BLaER1 treated with 17β-estradiol and CSF1 and Interleukin-3, amounts not matched to agents 10 nM and 100 nM (cell line): ENCODE results near the gene ATG2A.

Experiments
- H3K27ac ChIP-seq, 11 experiments: shearing (Covaris generic); formaldehyde crosslinking; 2 replicates each; pipeline ENCODE4 v1.8.1; 2022
- H3K27me3 ChIP-seq, 11 experiments: shearing (Covaris generic); formaldehyde crosslinking; 2 replicates each; pipeline ENCODE4 v1.8.1; 2022
- H3K36me3 ChIP-seq, 11 experiments: shearing (Covaris generic); formaldehyde crosslinking; 2 replicates each; pipeline ENCODE4 v1.8.1; 2022
- H3K4me1 ChIP-seq, 10 experiments: shearing (Covaris generic); formaldehyde crosslinking; 2 replicates each; pipeline ENCODE4 v1.8.1; 2022
- H3K4me2 ChIP-seq, 11 experiments: shearing (Covaris generic); formaldehyde crosslinking; 2 replicates each; pipeline ENCODE4 v1.8.1; 2022
- H3K4me3 ChIP-seq, 10 experiments: shearing (Covaris generic); formaldehyde crosslinking; 2 replicates each; pipeline ENCODE4 v1.8.1; 2022
- H3K9ac ChIP-seq, 11 experiments: shearing (Covaris generic); formaldehyde crosslinking; 2 replicates each; pipeline ENCODE4 v1.8.1; 2022
- H3K9me3 ChIP-seq, 11 experiments: shearing (Covaris generic); formaldehyde crosslinking; replicated peaks in 1 of 11; 2 replicates each; pipeline ENCODE4 v1.8.1; 2022
- H4K20me1 ChIP-seq, 11 experiments: shearing (Covaris generic); formaldehyde crosslinking; 2 replicates each; pipeline ENCODE4 v1.8.1; 2022
- Cebpa-rat ChIP-seq, 11 experiments: shearing (Covaris generic); IDR thresholded peaks; 2 replicates each; pipeline ENCODE4 v1.8.1; 2022

ATG2A gene

GRCh38 chr11:64913171-64913727 lies 3.8 kb downstream of the ATG2A start:
- H3K4me3 ChIP-seq: no peak overlapping the region
- peaks cover 18 to 31% (median 22%) of the 10 kb centered on the region in 10 experiments for H3K4me1 ChIP-seq
- H3K9ac ChIP-seq: 0 out of 22 replicates have a peak overlapping the region, but pooled peaks of 3 of the 11 experiments have one; percentile 2 to 10 (median 5)
- H3K36me3 ChIP-seq: peaks cover 60 to 64% (median 62%) of the 10 kb centered on the region in 11 experiments
- no peak for TF ChIP-seq Cebpa-rat (IDR thresholded peaks at IDR 0.05)
- H3K4me2 ChIP-seq: no peak overlapping the region
- H4K20me1 ChIP-seq: peaks cover 0 to 18% (median 5%) of the 10 kb centered on the region in 11 experiments; a peak in 8 of 22 replicates
- no peaks in the 10 kb centered on the region for H3K9me3 ChIP-seq
- no peaks in the 10 kb centered on the region for H3K27me3 ChIP-seq
- no peak overlapping the region for H3K27ac ChIP-seq

DNA sequence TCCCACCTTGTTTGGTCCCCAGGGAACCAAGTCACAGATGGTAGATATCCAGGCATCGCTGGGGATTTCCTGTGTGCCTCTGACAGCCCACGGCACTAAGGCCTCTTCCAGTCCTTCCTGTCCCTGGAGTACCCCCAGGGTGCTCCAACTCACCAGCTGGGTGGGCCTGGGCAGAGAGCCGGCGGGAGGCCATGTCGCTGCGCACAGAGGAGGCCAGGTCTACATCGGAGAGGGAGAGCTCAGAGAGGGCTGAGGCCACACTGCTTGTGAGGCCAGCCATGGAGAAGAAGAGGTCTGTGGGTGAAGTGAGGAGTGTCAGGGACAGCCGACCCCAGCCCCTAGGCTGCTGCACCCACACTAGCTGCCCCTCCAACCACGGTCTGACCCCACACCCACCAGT lies 5.3 kb downstream of the ATG2A start:
- Histone ChIP-seq H3K36me3 (peaks cover 69 to 79% (median 77%) of the 10 kb centered on the region in 11 experiments), H3K27me3 (no peaks in the 10 kb centered on the region), H3K9me3 (no peaks in the 10 kb centered on the region), H3K4me3 (no peak overlapping the region), H3K9ac (peak overlapping the region in 4 of 11 experiments; percentile 15 to 46 (median 30); a peak in 6 of 22 replicates), H4K20me1 (peaks cover 0 to 18% (median 5%) of the 10 kb centered on the region in 11 experiments; a peak in 8 of 22 replicates), H3K4me2 (0 out of 22 replicates have a peak overlapping the region, but pooled peaks of 1 of the 11 experiments have one; percentile 0), H3K27ac (peak overlapping the region in 2 of 11 experiments; percentile 23 to 34; a peak in 5 of 22 replicates), H3K4me1 (peaks cover 12 to 24% (median 14%) of the 10 kb centered on the region in 10 experiments)
- TF ChIP-seq Cebpa-rat (IDR thresholded peaks at IDR 0.05): no peak

GRCh38 chr11:64911142-64911541 lies 5.9 kb downstream of the ATG2A start:
- Histone ChIP-seq H3K27me3 (no peaks in the 10 kb centered on the region), H3K4me2 (no peak overlapping the region), H3K36me3 (peaks cover 72 to 84% (median 83%) of the 10 kb centered on the region in 11 experiments), H4K20me1 (peaks cover 0 to 20% (median 5%) of the 10 kb centered on the region in 11 experiments; a peak in 8 of 22 replicates), H3K9ac (peak overlapping the region in 4 of 11 experiments; percentile 15 to 46 (median 30); a peak in 3 of 22 replicates), H3K27ac (peak overlapping the region in 2 of 11 experiments; percentile 23 to 34; a peak in 2 of 22 replicates), H3K9me3 (no peaks in the 10 kb centered on the region), H3K4me1 (peaks cover 9 to 18% (median 12%) of the 10 kb centered on the region in 10 experiments), H3K4me3 (no peak overlapping the region)
- TF ChIP-seq Cebpa-rat (IDR thresholded peaks at IDR 0.05): no peak

DNA sequence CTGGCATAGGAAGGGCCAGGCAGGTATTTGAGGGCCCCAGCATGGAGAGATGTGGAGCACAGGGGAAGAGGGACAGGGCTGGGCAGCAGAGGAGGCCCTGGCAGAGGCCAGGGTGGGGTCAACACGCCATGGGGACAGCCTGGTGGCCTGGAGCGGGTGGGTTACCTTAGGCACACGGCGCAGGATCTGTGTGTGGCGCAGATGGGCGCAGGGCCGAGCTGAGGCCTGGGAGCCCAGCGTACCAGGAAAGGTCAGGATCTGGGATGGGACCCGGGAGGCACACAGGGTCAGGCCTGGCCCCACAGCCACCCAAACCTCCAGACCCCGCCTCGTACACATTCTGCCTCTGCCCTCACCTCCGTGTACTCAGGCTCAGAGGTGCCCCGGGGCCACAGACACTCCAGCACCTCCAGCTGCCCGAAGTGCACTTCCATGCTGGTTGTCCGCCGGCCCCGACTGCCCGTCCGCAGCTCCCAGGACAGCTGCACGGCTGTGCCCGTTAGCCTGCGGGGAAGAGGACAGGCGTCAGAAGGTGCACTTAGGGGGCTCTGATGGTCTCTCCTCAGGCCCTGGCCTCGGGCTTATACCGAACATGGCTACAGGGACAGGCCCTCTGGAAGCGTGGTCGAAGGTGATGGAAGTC lies 6.4 kb downstream of the ATG2A start:
- H3K36me3 ChIP-seq: peaks cover 77 to 90% (median 89%) of the 10 kb centered on the region in 11 experiments

GRCh38 chr11:64909653-64910343 lies 7.2 kb downstream of the ATG2A start:
- Histone ChIP-seq H3K9ac (no peak overlapping the region), H3K27ac (no peak overlapping the region), H3K4me3 (no peak overlapping the region), H3K27me3 (no peaks in the 10 kb centered on the region), H3K9me3 (no peaks in the 10 kb centered on the region), H4K20me1 (peaks cover 0 to 30% (median 0%) of the 10 kb centered on the region in 11 experiments; a peak in 3 of 22 replicates), H3K4me2 (no peak overlapping the region), H3K4me1 (peaks cover 0 to 9% (median 0%) of the 10 kb centered on the region in 10 experiments; a peak in 7 of 20 replicates), H3K36me3 (peaks cover 83 to 98% (median 96%) of the 10 kb centered on the region in 11 experiments)
- TF ChIP-seq Cebpa-rat (IDR thresholded peaks at IDR 0.05): no peak

More for the DNA sequence above, 6.4 kb downstream of the ATG2A start:
- H3K4me1 ChIP-seq: peaks cover 4 to 13% (median 6%) of the 10 kb centered on the region in 10 experiments; a peak in 19 of 20 replicates
- H3K27ac ChIP-seq: no peak overlapping the region
- H3K4me3 ChIP-seq: no peak overlapping the region
- H3K9me3 ChIP-seq: no peaks in the 10 kb centered on the region
- H4K20me1 ChIP-seq: peaks cover 0 to 26% (median 4%) of the 10 kb centered on the region in 11 experiments; a peak in 8 of 22 replicates
- H3K27me3 ChIP-seq: no peaks in the 10 kb centered on the region
- no peak overlapping the region for H3K4me2 ChIP-seq
- TF ChIP-seq Cebpa-rat (IDR thresholded peaks at IDR 0.05): no peak
- no peak overlapping the region for H3K9ac ChIP-seq

DNA sequence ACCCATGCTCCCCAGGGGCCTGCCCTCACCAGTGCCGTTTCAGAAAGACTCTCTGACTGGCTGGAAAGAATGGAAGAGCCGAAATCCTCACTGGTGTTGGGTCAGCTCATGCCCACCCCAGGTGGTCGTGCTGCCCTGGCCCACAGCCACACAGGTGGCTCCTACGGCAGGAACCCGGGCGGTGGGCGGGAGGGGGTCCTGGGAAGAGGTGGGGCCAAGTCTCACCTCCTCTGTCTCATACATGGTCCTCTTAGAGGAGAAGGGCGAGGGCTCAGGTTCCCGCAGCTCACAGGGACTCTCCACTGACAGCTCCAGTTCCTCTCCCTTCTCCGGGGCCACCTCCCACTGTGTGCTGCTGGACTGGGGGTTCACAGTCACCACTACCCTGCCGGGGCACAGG lies 8.2 kb downstream of the ATG2A start:
- Histone ChIP-seq H3K9ac (no peak overlapping the region), H3K27ac (no peak overlapping the region), H3K4me1 (peaks cover 0 to 9% (median 0%) of the 10 kb centered on the region in 10 experiments; a peak in 7 of 20 replicates), H3K9me3 (no peaks in the 10 kb centered on the region), H3K27me3 (no peaks in the 10 kb centered on the region), H3K4me2 (no peak overlapping the region), H3K36me3 (peaks cover 79 to 100% (median 94%) of the 10 kb centered on the region in 11 experiments), H4K20me1 (peaks cover 0 to 30% (median 0%) of the 10 kb centered on the region in 11 experiments; a peak in 3 of 22 replicates), H3K4me3 (no peak overlapping the region)
- no peak for TF ChIP-seq Cebpa-rat (IDR thresholded peaks at IDR 0.05)

DNA sequence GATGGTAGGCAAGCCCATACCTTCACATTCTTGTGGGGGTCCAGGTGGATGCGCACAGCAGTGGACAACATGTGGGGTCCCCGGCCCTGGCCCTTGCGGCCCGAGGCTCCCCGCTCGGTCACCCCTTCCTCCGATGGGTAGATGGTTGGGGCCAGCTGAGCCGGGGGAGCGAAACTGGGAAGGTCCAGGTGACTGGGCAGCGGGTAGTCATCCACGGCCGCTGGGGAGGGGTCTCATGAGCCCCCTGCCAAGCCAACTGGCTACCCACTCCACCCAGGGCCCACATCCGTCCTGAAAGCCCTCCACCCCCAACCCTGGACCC lies 10.7 kb downstream of the ATG2A start:
- Histone ChIP-seq H3K4me3 (no peak overlapping the region), H3K36me3 (peaks cover 73 to 95% (median 89%) of the 10 kb centered on the region in 11 experiments)
- no peak for TF ChIP-seq Cebpa-rat (IDR thresholded peaks at IDR 0.05)

GRCh38 chr11:64905516-64906313 lies 11.3 kb downstream of the ATG2A start:
- Histone ChIP-seq H3K27ac (no peak overlapping the region), H3K4me2 (no peak overlapping the region), H3K9me3 (no peaks in the 10 kb centered on the region), H3K4me3 (no peak overlapping the region), H3K27me3 (no peaks in the 10 kb centered on the region), H4K20me1 (peaks cover 0 to 27% (median 0%) of the 10 kb centered on the region in 11 experiments; a peak in 2 of 22 replicates), H3K9ac (no peak overlapping the region), H3K4me1 (no peaks in the 10 kb centered on the region), H3K36me3 (peaks cover 73 to 95% (median 89%) of the 10 kb centered on the region in 11 experiments)
- no peak for TF ChIP-seq Cebpa-rat (IDR thresholded peaks at IDR 0.05)

More for the DNA sequence above, 10.7 kb downstream of the ATG2A start:
- Histone ChIP-seq H3K27ac (no peak overlapping the region), H3K27me3 (no peaks in the 10 kb centered on the region), H3K9ac (no peak overlapping the region), H3K4me1 (peaks cover 0 to 1% (median 0%) of the 10 kb centered on the region in 10 experiments; a peak in 1 of 20 replicates), H4K20me1 (peaks cover 0 to 30% (median 0%) of the 10 kb centered on the region in 11 experiments; a peak in 2 of 22 replicates), H3K4me2 (no peak overlapping the region), H3K9me3 (no peaks in the 10 kb centered on the region)
